ENCODE data around the gene OR2G6. TPM values are rescaled to one million over a fixed set of nuclear protein-coding genes. Genes with fewer than 3 reads are reported as not detected.
"Not testable (repeated sequence)": the region's sequence is repeated elsewhere in the genome, so short reads cannot be mapped to it uniquely, and the experiment has no call there.

OR2G6 gene
- total RNA-seq, 4 donors from 2014 or later = not detected

DNA sequence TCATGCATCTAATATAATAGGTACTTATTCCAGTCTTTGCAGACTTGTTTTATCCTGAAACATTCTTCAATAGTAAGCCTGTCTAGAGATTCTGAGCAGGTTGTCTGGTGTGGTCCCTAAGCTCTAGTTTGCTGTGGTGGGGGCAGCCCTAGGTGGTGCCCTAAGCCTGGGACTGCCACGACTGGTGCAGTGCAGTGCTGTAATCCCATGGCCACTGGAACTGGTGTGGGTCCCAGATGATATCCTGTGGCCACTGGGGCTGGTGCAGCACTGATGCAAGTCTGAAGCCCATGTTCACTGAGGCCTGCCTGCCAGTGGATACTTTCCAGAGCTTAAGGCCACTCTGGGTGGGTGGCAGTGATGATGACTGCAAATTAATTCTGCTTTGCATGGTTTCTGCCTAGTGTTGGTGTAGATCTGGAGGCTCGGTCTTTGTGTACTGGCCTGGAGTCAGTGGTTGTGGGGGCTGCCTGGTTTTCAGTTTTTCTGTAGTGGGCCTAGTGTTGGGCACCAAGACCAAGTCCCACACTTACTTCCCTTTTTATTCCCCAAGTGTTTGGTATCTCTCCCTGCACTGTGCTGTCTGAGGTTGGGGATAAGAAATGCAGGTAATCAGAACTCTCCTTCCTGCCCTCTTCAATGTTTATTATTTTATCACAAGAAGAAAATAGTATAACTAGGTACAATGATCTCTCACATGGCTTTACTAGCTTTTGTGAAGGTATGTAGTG lies 7.4 kb upstream of the OR2G6 start:
- intact Hi-C loops (cut with DNase I; ENCODE audit: low total_unique reads); H3K9me3 ChIP-seq; H3K4me3 ChIP-seq; H3K4me1 ChIP-seq; H3K36me3 ChIP-seq; H3K27ac ChIP-seq; in situ Hi-C loops (cut with MboI; ENCODE audit: low pct_ligation_motif_present in 1 of 4, low pct_unique_long_range_greater_than_20kb in 1 of 4, low sequenced_read_pairs in 3 of 4); DNase-seq; H3K27me3 ChIP-seq: not testable (repeated sequence)
- 78% methylated on average over 1 of the region's 2 CpGs; no CpG with 5 or more reads in 1 of the 2 donors for WGBS, 2 donors (ENCODE audit: low coverage in 1 of 2)

DNA sequence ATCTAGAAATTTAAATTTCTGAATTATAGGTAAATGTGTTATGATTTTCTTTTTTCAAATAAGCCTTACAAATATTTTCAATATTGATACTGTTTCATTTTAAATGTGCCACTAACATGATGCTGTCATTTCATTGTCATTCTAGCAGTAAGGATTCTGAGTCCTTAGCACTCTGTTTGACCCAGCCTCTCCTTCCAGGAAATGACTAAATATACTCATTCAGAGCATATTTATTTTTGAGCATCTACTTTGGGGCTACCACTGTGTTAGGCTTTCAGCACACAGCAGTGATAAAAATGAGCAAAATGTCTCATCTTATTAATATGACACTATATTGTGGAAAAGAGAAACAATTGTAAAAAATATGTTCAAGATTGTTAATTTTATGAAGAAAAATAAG lies 2.3 kb downstream of the OR2G6 start:
- H3K4me3 ChIP-seq; H3K4me1 ChIP-seq; H3K9me3 ChIP-seq; H3K27ac ChIP-seq; DNase-seq; H3K27me3 ChIP-seq; in situ Hi-C loops (cut with MboI; ENCODE audit: low pct_ligation_motif_present in 1 of 4, low pct_unique_long_range_greater_than_20kb in 1 of 4, low sequenced_read_pairs in 3 of 4); H3K36me3 ChIP-seq; intact Hi-C loops (cut with DNase I; ENCODE audit: low total_unique reads): not testable (repeated sequence)

DNA sequence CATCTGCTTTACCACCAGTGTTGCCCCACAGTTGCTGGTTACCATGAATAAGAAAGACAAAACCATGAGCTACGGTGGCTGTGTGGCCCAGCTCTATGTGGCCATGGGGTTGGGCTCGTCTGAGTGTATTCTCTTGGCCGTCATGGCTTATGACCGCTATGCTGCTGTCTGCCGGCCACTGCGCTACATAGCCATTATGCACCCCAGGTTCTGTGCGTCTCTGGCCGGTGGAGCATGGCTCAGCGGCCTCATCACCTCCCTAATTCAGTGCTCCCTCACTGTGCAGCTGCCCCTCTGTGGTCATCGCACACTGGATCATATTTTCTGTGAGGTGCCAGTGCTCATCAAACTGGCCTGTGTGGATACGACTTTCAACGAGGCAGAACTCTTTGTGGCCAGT lies 14.0 kb downstream of the OR2G6 start:
- H3K36me3 ChIP-seq = no peaks in the 10 kb centered on the region
- DNase-seq = no peak
- 80 to 84% methylated on average over 1 to 12 of the region's 12 CpGs for WGBS, 2 donors (ENCODE audit: low coverage in 1 of 2)
- H3K4me1 ChIP-seq = no peaks in the 10 kb centered on the region
- TF ChIP-seq, protein P1, sequence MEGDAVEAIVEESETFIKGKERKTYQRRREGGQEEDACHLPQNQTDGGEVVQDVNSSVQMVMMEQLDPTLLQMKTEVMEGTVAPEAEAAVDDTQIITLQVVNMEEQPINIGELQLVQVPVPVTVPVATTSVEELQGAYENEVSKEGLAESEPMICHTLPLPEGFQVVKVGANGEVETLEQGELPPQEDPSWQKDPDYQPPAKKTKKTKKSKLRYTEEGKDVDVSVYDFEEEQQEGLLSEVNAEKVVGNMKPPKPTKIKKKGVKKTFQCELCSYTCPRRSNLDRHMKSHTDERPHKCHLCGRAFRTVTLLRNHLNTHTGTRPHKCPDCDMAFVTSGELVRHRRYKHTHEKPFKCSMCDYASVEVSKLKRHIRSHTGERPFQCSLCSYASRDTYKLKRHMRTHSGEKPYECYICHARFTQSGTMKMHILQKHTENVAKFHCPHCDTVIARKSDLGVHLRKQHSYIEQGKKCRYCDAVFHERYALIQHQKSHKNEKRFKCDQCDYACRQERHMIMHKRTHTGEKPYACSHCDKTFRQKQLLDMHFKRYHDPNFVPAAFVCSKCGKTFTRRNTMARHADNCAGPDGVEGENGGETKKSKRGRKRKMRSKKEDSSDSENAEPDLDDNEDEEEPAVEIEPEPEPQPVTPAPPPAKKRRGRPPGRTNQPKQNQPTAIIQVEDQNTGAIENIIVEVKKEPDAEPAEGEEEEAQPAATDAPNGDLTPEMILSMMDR (IDR thresholded peaks at IDR 0.05) = no peak
- TF ChIP-seq EP300 (IDR thresholded peaks at IDR 0.05; ENCODE audit: low read depth) = no peak
- TF ChIP-seq POLR2AphosphoS5 (IDR thresholded peaks at IDR 0.05) = no peak
- TF ChIP-seq POLR2A (IDR thresholded peaks at IDR 0.05) = no peak
- H3K4me3 ChIP-seq = no peak overlapping the region
- intact Hi-C loops (cut with DNase I; ENCODE audit: low total_unique reads) (no loop called here), in situ Hi-C loops (cut with MboI; ENCODE audit: low pct_ligation_motif_present in 1 of 4, low pct_unique_long_range_greater_than_20kb in 1 of 4, low sequenced_read_pairs in 3 of 4) (no loop called here)
- H3K27ac ChIP-seq = no peak overlapping the region
- H3K9me3 ChIP-seq = peaks cover 5 to 6% of the 10 kb centered on the region in 2 donors
- H3K27me3 ChIP-seq = no peaks in the 10 kb centered on the region

DNA sequence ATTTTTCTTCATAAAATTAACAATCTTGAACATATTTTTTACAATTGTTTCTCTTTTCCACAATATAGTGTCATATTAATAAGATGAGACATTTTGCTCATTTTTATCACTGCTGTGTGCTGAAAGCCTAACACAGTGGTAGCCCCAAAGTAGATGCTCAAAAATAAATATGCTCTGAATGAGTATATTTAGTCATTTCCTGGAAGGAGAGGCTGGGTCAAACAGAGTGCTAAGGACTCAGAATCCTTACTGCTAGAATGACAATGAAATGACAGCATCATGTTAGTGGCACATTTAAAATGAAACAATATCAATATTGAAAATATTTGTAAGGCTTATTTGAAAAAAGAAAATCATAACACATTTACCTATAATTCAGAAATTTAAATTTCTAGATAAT lies 29.6 kb downstream of the OR2G6 start:
- intact Hi-C loops (cut with DNase I; ENCODE audit: low total_unique reads); H3K27me3 ChIP-seq; H3K4me1 ChIP-seq; H3K27ac ChIP-seq; H3K36me3 ChIP-seq; H3K4me3 ChIP-seq; H3K9me3 ChIP-seq; DNase-seq; in situ Hi-C loops (cut with MboI; ENCODE audit: low pct_ligation_motif_present in 1 of 4, low pct_unique_long_range_greater_than_20kb in 1 of 4, low sequenced_read_pairs in 3 of 4): not testable (repeated sequence)

DNA sequence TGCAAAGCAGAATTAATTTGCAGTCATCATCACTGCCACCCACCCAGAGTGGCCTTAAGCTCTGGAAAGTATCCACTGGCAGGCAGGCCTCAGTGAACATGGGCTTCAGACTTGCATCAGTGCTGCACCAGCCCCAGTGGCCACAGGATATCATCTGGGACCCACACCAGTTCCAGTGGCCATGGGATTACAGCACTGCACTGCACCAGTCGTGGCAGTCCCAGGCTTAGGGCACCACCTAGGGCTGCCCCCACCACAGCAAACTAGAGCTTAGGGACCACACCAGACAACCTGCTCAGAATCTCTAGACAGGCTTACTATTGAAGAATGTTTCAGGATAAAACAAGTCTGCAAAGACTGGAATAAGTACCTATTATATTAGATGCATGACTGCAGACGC lies 39.5 kb downstream of the OR2G6 start:
- H3K36me3 ChIP-seq; H3K27me3 ChIP-seq; in situ Hi-C loops (cut with MboI; ENCODE audit: low pct_ligation_motif_present in 1 of 4, low pct_unique_long_range_greater_than_20kb in 1 of 4, low sequenced_read_pairs in 3 of 4); H3K9me3 ChIP-seq; H3K27ac ChIP-seq; DNase-seq; H3K4me1 ChIP-seq; H3K4me3 ChIP-seq; intact Hi-C loops (cut with DNase I; ENCODE audit: low total_unique reads): not testable (repeated sequence)
- WGBS, 2 donors (ENCODE audit: low coverage in 1 of 2) = no CpG with 5 or more reads among the region's 2 CpGs

DNA sequence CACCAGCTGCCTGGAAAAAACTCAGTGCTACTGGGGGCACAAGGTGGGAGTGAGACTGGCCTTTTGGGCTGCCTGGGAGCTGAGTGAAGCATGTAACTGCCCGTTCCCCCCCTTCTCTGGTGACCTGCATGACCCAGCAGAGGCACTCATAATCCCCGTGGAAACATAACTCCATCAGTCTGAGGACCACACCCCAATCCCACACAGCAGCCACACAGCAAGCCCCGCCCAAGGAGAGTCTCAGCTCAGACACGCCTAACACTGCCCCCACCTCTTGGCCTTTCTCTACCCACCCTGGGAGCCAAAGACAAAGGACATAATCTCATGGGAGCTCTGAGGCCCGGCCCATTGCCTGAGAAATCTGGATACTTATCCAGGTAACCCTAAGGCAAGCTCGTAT lies 43.2 kb downstream of the OR2G6 start:
- H3K27me3 ChIP-seq; H3K36me3 ChIP-seq; H3K9me3 ChIP-seq; H3K27ac ChIP-seq; H3K4me1 ChIP-seq; DNase-seq; intact Hi-C loops (cut with DNase I; ENCODE audit: low total_unique reads); in situ Hi-C loops (cut with MboI; ENCODE audit: low pct_ligation_motif_present in 1 of 4, low pct_unique_long_range_greater_than_20kb in 1 of 4, low sequenced_read_pairs in 3 of 4); H3K4me3 ChIP-seq: not testable (repeated sequence)
- no CpG with 5 or more reads among the region's 6 CpGs for WGBS, 2 donors (ENCODE audit: low coverage in 1 of 2)

DNA sequence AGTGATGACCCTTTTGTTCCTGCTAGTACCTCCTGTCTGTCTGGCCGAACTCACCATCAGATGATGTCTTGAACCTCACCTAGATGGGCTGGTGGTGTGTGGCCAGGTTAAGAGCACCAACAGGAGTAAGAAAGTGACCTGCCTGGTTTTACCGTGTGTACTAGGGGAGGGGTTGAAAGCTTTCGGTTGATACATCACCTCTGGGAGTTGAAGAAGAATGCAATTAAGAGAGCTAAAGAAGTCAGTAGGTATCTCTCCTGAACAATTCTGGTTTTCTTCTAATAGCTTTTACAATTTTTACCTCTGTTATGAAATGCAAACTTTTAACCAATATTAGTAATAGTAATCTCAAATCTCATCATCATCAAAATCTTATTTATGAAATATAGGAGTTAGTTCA lies 54.8 kb downstream of the OR2G6 start, which contains the start of gene OR2T29:
Gene OR2T29, minus strand, starts transcription at position 101 of the 400 bp plus-strand sequence. CDS start 3,281 bp downstream, outside the sequence.
- in situ Hi-C loops (cut with MboI; ENCODE audit: low pct_ligation_motif_present in 1 of 4, low pct_unique_long_range_greater_than_20kb in 1 of 4, low sequenced_read_pairs in 3 of 4) = not testable (repeated sequence)
- 82% methylated on average over 3 of the region's 3 CpGs; no CpG with 5 or more reads in 1 of the 2 donors for WGBS, 2 donors (ENCODE audit: low coverage in 1 of 2)

DNA sequence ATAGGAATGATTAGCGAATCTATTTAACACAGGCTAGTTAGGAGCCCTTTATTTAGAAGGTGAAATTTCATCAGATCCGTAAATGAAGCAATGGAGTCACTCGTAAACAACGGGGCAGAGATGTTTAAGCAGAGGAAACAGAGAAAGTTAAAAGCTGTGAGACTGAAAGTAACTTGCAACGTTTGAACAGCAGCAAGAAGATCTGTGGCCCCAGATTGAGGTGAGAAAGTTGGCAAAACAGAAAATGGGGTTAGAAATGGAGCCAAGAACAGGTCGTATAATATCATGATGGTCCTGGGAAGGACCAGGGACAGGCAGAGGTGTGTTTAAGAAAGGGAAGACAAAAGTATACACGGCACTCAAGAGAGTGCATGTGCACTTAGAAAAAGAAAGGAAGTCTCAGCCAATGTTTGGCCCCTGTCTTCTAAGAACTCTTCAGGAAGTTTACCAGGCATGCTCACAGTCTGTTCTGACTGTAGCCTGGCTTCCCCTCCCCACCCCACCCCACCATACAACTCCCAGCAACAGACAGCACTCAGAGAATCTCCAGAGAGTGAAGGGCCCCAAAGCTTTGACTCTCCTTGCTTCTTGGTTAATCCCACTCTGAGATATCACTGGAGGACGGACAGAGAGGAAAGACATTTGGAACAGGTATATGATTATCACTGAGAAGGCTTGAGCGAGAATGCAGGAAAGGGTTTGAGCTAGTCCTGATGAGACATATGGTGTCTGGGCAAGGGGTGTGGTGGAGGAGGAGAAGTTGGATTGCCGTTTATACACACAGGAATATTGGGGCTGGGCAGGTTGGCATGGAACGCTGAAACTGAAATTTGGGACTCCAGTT lies 57.9 kb downstream of the OR2G6 start:
- H3K4me3 ChIP-seq; H3K27me3 ChIP-seq; intact Hi-C loops (cut with DNase I; ENCODE audit: low total_unique reads); H3K36me3 ChIP-seq; H3K9me3 ChIP-seq; H3K4me1 ChIP-seq; DNase-seq; H3K27ac ChIP-seq; in situ Hi-C loops (cut with MboI; ENCODE audit: low pct_ligation_motif_present in 1 of 4, low pct_unique_long_range_greater_than_20kb in 1 of 4, low sequenced_read_pairs in 3 of 4): not testable (repeated sequence)
- 58 to 62% methylated on average over 10 to 11 of the region's 11 CpGs for WGBS, 2 donors (ENCODE audit: low coverage in 1 of 2)

More for the DNA sequence above, 54.8 kb downstream of the OR2G6 start, which contains the start of gene OR2T29:
- intact Hi-C loops (cut with DNase I; ENCODE audit: low total_unique reads); H3K4me1 ChIP-seq; H3K27ac ChIP-seq; H3K4me3 ChIP-seq; H3K36me3 ChIP-seq; H3K27me3 ChIP-seq; DNase-seq; H3K9me3 ChIP-seq: not testable (repeated sequence)

DNA sequence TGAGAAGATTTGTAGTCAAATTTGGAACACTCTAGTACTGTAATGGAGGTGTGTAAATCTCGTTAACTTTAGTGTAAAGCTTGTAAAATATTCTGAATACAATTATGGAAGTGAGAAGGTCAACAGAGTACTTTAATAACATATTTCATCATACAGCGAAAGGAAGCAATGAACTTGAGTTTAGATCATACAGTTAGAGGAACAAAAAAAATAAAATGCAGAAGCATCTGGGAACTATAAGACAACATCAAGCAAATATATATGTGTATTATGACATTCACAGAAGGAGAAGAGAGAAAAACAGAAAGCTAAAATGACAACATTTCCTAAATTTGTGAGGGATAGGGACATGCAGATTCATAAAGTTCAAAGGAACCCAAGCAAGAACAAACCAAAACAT lies 61.2 kb downstream of the OR2G6 start:
- H3K4me3 ChIP-seq; H3K9me3 ChIP-seq; DNase-seq; H3K36me3 ChIP-seq; H3K4me1 ChIP-seq; in situ Hi-C loops (cut with MboI; ENCODE audit: low pct_ligation_motif_present in 1 of 4, low pct_unique_long_range_greater_than_20kb in 1 of 4, low sequenced_read_pairs in 3 of 4); H3K27me3 ChIP-seq; intact Hi-C loops (cut with DNase I; ENCODE audit: low total_unique reads); H3K27ac ChIP-seq: not testable (repeated sequence)
- 14% methylated on average over 2 of the region's 2 CpGs for WGBS, 2 donors (ENCODE audit: low coverage in 1 of 2)

Measured in transverse colon (tissue), 4 donors.